Measurements from ENCODE around the gene GEMIN8. TPM values are rescaled to one million over a fixed set of nuclear protein-coding genes. Genes with fewer than 3 reads are reported as not detected.

Gene GEMIN8
- total RNA-seq, 2 donors from 2014 or later, result 11.3 to 13.0 TPM

DNA sequence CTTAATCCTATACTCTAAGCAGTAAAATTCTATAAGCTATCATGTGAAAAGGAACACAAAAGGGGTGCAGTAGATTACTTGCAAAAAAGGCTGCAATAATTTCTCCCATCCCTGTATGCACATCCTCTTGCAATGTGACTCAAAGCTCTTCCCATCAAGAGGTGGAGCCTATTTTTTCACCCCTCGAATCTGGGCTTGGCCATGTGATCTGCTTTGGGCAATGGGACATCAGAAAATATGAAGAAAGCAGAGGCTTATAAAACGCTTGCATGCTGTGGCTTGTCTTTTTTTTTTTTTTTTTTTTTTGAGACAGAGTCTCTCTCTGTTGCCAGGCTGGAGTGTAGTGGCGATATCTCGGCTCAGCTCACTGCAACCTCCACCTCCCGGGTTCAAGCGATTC, 33.0 kb downstream of the GEMIN8 start:
- H3K4me1 Mint-ChIP-seq, result no peaks in the 10 kb centered on the region
- ATAC-seq (replicated peaks), result no peak
- no peak overlapping the region for H3K27ac Mint-ChIP-seq
- H3K36me3 Mint-ChIP-seq (ENCODE audit: low read depth), result no peaks in the 10 kb centered on the region
- H3K9me3 Mint-ChIP-seq, result no peaks in the 10 kb centered on the region
- no peaks in the 10 kb centered on the region for H3K27me3 Mint-ChIP-seq
- no peak overlapping the region for H3K4me3 Mint-ChIP-seq

DNA sequence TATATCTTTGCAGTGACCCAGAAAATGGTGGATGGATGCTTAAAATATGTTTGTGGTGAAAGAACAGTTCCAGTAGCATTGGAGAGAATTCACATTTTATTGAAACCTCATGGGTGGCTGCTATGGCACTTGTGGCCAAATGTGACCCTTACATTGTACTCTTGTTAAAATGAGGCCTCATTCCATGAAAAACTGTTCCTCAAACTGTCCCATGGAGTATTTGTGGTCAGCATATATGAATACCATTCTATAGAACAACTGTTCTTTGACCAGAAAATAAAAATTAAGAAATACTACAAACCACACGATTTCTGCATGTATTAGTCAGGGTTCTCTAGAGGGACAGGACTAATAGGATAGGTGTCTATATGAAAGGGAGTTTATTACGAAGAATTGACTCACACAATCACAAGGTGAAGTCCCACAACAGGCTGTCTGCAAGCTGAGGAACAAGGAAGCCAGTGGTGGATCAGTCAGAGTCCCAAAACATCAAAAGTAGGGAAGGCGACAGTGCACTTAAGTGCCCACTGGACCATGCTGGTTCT, 35.1 kb downstream of the GEMIN8 start:
- Mint-ChIP-seq H3K27me3 (no peaks in the 10 kb centered on the region), H3K4me1 (no peaks in the 10 kb centered on the region), H3K36me3 (ENCODE audit: low read depth) (no peaks in the 10 kb centered on the region), H3K9me3 (no peaks in the 10 kb centered on the region), H3K27ac (no peak overlapping the region), H3K4me3 (no peak overlapping the region)
- ATAC-seq (replicated peaks), result no peak

DNA sequence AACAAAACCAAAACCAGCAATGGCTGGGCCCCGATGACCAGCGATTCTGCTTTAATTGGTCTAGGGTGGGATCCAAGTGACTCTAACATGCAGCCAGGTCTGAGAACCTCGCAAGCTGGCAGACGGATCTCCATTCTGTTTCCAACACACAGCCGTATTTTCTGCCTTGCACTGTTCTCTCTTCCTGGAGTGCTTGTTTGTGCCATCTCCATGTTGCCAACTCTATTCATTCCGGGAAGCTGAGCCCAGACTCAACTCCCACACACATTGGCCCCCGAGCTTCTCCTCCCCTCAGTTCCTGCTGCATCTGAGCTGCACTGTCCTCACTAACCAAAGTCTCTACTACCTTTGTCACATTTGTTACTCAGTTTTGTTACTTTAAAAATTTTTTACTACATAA, 35.6 kb downstream of the GEMIN8 start:
- no peaks in the 10 kb centered on the region for H3K9me3 Mint-ChIP-seq
- ATAC-seq (replicated peaks), result no peak
- H3K4me3 Mint-ChIP-seq, result no peak overlapping the region
- no peak overlapping the region for H3K27ac Mint-ChIP-seq
- H3K27me3 Mint-ChIP-seq, result no peaks in the 10 kb centered on the region
- no peaks in the 10 kb centered on the region for H3K4me1 Mint-ChIP-seq
- no peaks in the 10 kb centered on the region for H3K36me3 Mint-ChIP-seq (ENCODE audit: low read depth)

DNA sequence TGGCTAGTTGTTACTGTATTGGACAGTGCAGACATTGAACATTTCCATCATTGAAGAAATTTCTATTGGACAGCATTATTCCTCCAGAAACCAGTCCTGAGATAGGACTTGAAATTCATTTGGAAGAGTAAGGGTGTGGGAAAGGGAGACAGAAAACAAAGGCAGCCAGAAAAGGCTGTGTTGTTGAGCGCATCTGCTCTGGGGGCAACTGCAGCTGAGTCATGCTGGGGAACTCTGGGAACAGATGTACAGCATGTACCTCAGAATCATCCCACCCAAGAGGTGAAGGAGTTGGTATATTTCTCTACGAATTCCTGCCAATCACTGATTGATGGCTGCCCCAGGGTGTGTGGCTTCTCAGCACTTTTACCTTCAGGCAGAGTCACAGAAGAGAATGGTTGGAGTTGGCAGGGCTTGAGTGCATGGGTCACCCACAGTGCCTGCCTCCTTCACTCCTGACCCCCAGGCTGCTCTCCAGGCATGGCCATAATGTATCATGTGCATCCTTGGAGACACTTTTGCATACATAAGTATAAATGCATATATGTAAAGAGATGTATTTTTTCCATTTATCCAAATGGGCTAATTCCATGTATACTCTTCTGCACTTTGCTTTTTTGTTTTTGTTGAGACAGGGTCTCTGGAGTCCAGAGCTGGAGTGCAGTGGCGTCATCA, 39.4 kb downstream of the GEMIN8 start:
- no peaks in the 10 kb centered on the region for H3K4me1 Mint-ChIP-seq
- no peaks in the 10 kb centered on the region for H3K27me3 Mint-ChIP-seq
- H3K9me3 Mint-ChIP-seq, result no peaks in the 10 kb centered on the region
- no peak overlapping the region for H3K27ac Mint-ChIP-seq
- H3K4me3 Mint-ChIP-seq, result no peak overlapping the region
- H3K36me3 Mint-ChIP-seq (ENCODE audit: low read depth), result no peaks in the 10 kb centered on the region
- no peak for ATAC-seq (replicated peaks)

DNA sequence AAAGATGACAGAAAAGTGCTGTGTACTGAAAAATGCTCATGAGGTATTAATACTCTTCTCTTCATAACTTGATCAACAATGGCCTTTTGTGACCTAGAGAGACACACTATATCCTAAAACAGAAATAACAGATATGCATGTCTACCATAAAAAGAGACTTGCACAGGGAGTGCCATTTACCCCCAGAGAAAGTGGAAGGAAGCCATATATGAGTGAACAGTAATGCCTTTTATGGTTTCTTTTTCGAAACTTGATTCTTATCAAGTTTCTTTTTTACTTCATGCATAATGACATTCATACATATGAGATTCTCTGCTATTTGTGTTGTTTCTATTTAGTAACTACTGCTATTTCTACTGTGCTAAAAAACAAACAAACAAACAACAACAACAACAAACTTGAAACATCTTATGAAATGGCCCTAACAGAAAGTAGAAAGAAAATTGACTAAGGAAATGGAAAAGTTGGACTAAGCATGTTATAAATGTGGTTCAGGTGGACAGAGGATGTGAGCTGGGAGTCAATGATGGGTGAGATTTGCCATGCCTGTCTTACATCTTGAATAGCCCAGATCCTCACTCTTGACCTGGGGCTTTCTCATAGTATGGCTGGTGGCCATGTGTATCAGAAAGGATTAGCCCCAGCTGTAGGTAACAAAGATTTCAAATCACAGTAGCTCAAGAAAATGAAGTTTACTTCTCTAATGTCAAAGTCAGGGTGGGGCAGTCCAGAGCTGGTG, 43.8 kb downstream of the GEMIN8 start:
- no peaks in the 10 kb centered on the region for H3K27me3 Mint-ChIP-seq
- H3K27ac Mint-ChIP-seq, result no peak overlapping the region
- no peaks in the 10 kb centered on the region for H3K9me3 Mint-ChIP-seq
- H3K36me3 Mint-ChIP-seq (ENCODE audit: low read depth), result no peaks in the 10 kb centered on the region
- ATAC-seq (replicated peaks), result peak; percentile 50
- no peaks in the 10 kb centered on the region for H3K4me1 Mint-ChIP-seq
- no peak overlapping the region for H3K4me3 Mint-ChIP-seq

DNA sequence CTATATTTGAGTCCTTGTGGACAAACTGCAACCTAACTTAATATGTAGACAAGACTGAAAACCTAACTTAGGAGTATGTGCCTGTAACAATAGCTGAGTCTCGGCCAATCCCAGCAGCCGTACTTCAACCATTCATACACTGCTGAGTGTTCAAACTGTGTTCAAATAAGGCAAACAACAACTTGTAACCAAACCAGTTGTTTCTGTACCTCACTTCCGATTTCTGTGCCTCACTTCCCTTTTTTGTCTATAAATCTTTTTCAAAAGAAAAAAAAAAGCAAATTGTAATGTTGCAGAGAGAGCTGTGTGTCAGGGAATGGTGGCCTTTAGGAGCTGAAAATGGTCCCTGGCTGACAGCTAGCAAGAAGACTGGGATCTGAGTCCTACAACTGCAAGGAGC, 46.0 kb downstream of the GEMIN8 start:
- no peaks in the 10 kb centered on the region for H3K27me3 Mint-ChIP-seq
- H3K9me3 Mint-ChIP-seq, result no peaks in the 10 kb centered on the region
- H3K4me3 Mint-ChIP-seq, result no peak overlapping the region
- H3K4me1 Mint-ChIP-seq, result no peaks in the 10 kb centered on the region
- H3K36me3 Mint-ChIP-seq (ENCODE audit: low read depth), result no peaks in the 10 kb centered on the region
- ATAC-seq (replicated peaks), result no peak
- H3K27ac Mint-ChIP-seq, result no peak overlapping the region

DNA sequence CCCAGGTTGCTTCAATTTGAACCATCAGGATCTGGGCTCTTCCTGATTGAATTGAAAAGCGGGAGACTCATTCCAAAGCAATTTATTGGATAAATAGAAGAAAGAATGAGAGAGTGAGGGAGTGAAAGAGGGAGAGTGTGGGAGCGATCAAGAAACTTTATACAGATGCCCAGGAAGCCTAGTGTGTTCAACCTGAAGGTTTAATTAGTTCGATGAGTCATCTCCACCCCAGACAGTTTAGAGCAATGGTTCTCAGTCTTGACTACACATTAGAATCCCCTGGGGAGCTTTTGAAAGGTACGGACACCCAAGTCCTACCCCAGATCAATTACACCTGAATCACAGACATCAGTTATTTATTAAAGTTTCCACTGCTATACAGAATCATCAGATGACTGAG, 61.5 kb downstream of the GEMIN8 start:
- H3K27ac Mint-ChIP-seq, result no peak overlapping the region
- no peak for ATAC-seq (replicated peaks)
- no peaks in the 10 kb centered on the region for H3K9me3 Mint-ChIP-seq
- H3K4me3 Mint-ChIP-seq, result no peak overlapping the region
- H3K4me1 Mint-ChIP-seq, result no peaks in the 10 kb centered on the region
- H3K27me3 Mint-ChIP-seq, result no peaks in the 10 kb centered on the region
- H3K36me3 Mint-ChIP-seq (ENCODE audit: low read depth), result no peaks in the 10 kb centered on the region

DNA sequence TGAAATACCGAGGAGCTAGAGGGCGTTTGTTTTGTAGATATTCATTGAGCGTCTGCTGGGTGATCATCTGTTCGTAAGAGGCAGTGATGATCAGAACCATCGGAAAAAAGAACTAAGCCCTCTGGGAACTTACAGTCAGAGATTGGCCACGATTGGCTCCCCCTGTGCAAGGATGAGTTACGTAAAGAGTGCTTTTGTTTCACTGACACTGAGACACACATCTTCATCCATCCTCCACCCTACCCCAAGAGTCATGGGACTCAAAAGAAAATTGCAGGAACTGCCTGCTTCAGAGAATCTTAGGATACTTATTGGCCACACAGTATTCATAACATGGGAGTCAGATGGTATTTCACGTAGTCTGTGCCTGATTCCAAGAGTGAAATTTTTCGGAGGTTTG, 62.1 kb downstream of the GEMIN8 start:
- Mint-ChIP-seq H3K9me3 (no peaks in the 10 kb centered on the region), H3K27me3 (no peaks in the 10 kb centered on the region), H3K36me3 (ENCODE audit: low read depth) (no peaks in the 10 kb centered on the region), H3K4me3 (no peak overlapping the region), H3K4me1 (no peaks in the 10 kb centered on the region), H3K27ac (no peak overlapping the region)
- no peak for ATAC-seq (replicated peaks)

DNA sequence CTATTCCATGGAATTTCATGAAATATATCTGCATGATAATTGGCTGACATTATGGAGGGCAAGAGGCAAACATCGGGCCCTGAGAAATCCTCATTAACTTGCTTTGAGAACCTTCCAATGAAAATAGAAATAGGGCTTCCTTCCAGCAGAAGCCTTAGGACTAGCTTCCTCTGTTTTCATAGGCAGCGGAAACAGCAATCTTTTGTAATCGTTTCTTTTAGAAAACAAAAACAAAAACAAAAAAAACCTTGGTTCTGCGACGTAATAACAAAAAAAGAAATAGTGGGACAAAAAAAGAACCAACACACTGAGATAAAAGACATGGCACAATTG, 62.9 kb downstream of the GEMIN8 start:
- H3K9me3 Mint-ChIP-seq, result no peaks in the 10 kb centered on the region

DNA sequence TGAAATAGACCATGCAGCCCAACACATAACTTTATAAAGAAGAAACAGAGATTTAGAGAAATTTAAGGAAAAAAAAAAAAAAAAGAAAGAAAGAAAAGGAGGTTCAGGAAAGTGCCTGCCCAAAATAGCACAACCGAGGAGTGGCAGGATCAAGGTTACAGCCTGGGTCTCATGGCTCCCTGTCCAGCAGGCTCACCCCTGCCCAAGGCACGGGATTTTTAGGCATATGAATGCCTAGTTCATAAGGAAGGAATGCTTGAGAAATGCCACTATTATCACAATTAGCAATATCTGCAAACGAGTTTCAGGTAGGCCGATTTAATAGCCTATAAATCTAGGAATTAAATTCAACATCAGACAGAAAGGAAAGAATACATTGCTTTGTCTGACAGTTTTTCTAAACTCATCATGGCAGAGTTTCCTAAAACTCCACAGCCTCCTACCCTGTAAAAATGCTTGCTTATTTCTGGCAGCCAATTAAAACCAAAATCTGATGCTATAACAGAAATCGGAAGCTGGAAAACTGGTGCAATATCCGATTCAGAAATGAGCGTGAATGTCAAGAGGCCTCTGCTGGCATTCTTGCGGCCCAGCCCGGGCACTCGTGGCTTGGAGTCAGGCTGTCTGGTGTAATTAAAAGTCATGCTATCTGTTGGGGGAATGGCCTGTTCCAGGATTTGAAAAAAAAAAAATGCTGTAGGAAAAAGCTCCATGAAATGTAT, 63.5 kb downstream of the GEMIN8 start:
- ATAC-seq (replicated peaks), result no peak
- Mint-ChIP-seq H3K9me3 (no peaks in the 10 kb centered on the region), H3K27ac (no peak overlapping the region), H3K36me3 (ENCODE audit: low read depth) (no peaks in the 10 kb centered on the region), H3K27me3 (no peaks in the 10 kb centered on the region), H3K4me1 (no peaks in the 10 kb centered on the region), H3K4me3 (no peak overlapping the region)

More for the DNA sequence above, 62.9 kb downstream of the GEMIN8 start:
- H3K27me3 Mint-ChIP-seq, result no peaks in the 10 kb centered on the region
- no peak for ATAC-seq (replicated peaks)
- H3K4me3 Mint-ChIP-seq, result no peak overlapping the region
- H3K36me3 Mint-ChIP-seq (ENCODE audit: low read depth), result no peaks in the 10 kb centered on the region
- no peaks in the 10 kb centered on the region for H3K4me1 Mint-ChIP-seq
- no peak overlapping the region for H3K27ac Mint-ChIP-seq

DNA sequence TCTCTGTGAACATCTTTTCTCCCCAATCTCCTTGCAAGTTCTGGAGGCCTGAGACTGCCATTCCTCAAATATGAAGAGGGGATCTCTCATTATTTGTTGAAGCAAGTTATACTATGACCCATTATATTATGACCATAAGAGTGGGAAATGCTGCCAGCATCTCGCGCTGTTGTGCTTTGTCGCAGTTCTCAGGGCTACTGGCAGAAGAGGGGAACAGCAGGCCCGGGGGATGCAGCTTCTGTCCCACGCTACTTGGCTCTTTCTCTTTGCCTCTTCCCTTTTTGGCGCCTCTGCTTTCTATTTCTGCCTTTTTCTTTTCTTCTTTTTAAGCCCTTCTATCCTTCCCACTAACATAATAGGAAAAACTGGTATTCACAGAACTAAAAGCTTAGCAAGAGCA, 64.2 kb downstream of the GEMIN8 start:
- H3K27ac Mint-ChIP-seq, result no peak overlapping the region
- H3K36me3 Mint-ChIP-seq (ENCODE audit: low read depth), result no peaks in the 10 kb centered on the region
- no peak for ATAC-seq (replicated peaks)
- no peaks in the 10 kb centered on the region for H3K4me1 Mint-ChIP-seq
- H3K27me3 Mint-ChIP-seq, result no peaks in the 10 kb centered on the region
- H3K4me3 Mint-ChIP-seq, result no peak overlapping the region
- no peaks in the 10 kb centered on the region for H3K9me3 Mint-ChIP-seq

DNA sequence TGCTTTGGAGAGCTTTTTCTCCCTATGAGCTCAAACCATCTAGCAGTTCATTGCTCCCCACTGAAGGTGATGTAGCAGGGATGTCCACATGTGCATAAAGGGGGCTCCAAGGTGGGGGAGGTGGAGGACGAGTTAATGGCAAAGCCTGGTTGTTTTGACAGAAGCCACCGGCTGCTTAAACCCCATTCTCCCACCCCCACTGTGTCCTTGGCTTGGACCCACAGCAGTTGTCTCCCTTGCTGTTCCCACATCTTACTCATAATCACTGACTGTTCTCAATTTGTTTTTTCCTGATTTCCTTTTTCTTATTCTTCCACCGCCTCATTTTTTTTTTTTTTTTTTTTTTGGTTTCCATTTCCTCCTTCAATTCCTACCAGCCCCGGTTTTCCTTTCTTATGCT, 72.7 kb downstream of the GEMIN8 start:
- no peaks in the 10 kb centered on the region for H3K9me3 Mint-ChIP-seq
- no peaks in the 10 kb centered on the region for H3K36me3 Mint-ChIP-seq (ENCODE audit: low read depth)
- ATAC-seq (replicated peaks), result no peak
- H3K4me1 Mint-ChIP-seq, result peaks cover 5% of the 10 kb centered on the region
- peaks cover 4% of the 10 kb centered on the region for H3K27me3 Mint-ChIP-seq
- H3K4me3 Mint-ChIP-seq, result no peak overlapping the region
- no peak overlapping the region for H3K27ac Mint-ChIP-seq
